GM19023 (cell line): Measurements from ENCODE around the gene OMA1.

Experiments used
- ATAC-seq: cut with Tn5 transposase; IDR thresholded peaks from one replicate; pipeline ENCODE4 v1.9.1; 2021; ENCODE audit warnings: mild to moderate bottlenecking, moderate library complexity; ENCODE audit not compliant: unreplicated experiment

The OMA1 gene

DNA sequence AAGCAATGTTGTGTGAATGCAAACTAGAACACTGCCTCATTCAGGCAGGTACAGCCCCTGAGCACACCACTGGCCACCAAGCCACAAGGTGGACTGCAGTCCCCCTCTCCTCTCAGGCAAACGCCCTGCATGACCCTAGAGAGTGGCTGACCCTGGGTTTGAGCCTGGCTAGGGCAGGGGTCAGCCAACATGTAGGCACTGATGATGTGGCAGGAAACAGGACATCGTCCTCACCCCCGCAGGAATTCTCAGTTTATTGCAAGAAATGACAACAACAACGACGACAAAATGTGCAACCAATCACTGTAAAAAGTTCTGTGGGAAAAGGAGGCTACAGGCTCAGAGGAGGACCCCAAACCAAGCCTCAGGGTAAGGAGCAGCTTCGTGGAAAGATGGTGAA, 81.3 kb downstream of the OMA1 start:
- ATAC-seq: no peak

DNA sequence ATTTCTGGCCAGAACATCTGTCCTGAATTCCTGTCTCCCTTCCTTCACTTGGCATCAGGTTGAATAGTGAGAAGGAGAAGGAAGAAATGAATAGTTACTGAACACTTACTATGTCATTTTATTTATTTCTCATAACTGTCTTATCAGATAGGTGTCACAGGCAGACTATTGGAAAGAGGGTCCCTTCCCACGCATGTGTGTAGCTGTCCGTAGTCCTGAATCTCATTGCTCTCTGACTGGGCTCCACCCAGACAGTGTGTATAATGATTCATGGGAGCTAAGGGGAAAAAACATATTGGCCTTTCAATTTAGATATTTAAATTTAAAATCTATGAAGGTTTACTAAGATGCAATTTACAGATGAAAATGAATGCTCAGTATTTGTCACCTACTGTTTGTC, 86.1 kb downstream of the OMA1 start:
- no peak for ATAC-seq

DNA sequence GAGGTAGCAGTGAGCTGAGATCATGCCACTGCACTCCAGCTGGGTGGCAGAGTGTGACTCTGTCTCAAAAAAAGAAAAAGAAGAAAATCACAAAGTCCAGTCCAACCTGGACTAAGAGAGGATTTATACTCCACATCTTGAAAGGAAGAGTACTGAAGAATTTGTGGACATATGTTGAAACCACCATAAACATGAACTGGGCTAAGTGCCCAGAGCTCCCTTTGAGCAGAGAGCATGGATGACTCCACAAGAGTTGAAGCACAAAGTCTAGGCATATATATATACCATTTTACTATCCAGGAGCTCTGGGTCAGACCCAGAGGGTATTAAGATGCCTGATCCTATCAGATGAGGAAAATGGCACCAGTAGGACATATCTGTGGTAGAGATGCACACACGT, 86.6 kb downstream of the OMA1 start:
- ATAC-seq: no peak

DNA sequence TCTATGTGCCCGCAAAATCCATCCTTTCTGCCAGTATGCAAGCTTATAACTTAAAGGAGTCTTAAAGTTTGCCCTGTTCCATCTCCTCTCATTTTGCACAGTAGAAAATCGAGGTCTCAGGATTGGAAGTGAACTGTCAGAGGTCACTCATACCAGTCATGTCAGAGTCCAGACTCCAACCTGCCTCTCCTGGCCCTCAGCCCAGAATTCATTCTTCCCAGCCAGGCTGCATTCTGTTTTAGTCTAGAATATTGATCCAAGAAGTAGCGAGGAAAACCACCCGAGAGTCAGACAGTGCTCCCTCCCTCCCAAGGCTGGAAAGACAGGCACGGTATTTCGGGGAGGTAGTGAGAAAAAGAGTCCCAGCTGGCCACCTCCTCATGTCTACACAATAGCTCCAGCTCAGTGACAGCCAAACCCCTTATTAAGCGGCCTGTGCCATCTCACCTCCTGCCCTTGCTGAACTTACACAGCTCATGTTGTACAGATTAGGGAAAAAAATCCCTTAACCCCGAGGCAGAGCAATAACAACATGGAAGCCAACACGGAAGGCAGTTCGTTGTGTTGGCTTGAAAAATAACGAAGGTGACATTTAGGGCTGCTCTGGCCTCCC, 89.4 kb downstream of the OMA1 start:
- no peak for ATAC-seq

DNA sequence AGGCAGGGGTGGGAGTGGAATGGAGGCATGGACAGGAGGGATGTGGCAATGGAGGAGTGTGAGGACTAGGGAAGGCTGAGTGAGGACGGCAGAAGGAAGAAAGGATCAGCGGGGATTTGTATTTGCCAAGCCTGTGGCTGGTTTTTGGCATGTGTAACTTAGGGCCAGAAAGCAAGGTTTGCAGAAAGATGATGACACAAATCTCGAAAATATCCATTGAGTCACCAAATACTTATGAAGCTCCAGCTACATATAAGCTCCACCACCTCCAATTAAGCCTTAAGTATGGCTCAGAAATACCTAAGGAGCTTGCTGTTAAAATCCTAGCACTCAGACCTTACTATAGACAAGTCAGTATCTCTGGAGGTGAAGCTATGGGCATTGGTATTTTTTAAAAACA, 90.1 kb downstream of the OMA1 start:
- no peak for ATAC-seq

DNA sequence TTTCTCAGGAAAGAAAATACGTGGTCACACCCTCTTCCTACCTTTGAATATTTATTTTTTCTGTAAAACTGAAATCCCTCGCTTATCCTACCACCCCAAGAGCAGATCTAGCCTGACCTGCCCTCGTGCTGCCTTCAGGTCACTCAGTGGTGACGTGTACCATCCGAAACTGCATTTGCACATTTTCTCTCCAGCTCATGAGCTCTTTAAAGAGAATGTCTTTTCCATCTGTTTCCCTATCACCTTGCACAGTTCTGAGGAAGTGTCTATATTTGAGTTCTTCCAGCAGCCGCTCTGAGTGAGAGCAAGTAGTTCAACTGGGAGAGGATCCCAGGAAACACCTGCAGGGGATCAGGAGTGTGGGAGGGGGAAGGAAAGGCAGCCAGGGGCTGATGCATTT, 91.7 kb downstream of the OMA1 start:
- no peak for ATAC-seq

DNA sequence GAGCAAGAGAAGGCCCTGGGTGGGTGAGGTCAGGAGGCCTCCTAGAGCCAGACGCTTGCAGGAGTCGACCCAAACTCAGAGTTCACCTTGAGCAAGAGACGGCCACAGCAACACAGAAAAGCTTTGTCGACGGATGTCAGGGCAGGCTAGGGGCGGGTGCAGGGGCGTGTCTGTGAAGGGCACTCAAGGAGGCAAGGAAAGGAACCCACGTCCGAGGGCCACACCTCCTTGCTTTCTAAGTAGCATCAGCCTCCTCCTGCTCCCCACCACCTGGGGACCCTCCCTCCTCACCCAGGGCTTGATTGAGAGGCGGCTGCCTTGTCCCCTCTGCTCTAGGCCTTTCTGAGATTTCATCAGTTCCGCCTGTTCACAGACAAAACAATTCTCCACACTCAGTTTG, 92.1 kb downstream of the OMA1 start:
- ATAC-seq: no peak

DNA sequence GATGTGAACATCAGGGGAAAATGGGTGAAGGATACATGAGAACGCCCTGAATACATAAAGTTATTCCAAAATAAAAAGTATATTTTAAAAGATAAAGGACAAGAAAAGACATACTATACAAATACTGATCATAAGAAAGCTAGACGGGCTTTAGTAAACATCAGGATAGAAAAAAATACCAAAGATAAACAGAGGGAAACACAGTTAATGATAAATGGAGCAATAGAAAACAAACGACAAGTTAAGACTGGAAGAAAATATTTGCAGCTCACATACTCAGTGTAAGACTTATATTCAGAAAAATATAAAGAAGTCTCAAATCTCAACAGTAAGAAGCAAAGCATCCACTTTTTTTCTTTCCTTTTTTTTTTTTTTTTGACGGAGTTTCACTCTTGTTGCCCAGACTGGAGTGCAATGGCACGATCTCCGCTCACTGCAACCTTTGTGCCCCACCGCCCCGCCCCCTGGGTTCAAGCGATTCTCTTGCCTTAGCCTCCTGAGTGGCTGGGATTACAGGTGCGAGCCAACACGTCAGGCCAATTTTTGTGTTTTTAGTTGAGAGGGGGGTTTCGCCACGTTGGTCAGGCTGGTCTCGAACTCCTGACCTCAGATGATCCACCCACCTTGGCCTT, 94.8 kb downstream of the OMA1 start:
- ATAC-seq: no peak

DNA sequence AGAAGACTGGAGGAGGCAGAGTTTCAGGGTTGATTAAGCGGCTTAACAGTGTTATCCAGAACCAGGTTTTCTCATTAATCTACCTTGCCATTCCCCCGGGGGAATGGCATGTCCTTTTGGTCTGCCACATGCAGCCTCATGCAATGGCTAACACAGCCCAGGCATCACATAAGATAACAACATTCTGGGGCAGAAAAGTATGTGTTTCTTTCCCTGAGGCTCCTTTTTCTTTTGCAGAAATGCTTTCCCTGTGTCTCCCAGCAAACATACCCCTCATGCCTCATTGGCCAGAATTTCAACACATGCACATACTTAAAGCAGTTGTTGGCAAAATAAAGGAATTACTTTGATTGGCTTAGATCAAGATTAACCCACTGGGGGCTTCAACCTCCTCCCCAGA, 98.6 kb downstream of the OMA1 start:
- no peak for ATAC-seq

DNA sequence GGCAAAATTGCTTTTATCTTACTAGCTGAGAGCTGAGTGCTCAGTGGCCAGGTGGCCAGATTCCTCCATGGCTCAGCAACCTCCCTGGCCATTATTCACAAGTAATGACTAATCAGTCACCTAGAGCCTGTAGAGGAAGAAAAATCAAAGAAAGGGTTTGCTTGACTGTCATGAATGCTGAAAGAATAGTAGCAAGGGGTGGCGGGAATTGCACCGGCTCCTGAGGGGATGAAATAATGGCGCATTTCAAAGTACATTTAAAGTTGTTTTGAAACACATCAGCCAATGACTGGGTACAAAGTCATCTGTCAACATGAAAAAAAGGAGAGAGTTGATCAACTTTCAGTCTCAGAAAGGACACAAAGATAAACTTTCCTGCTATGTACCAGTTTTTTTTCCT, 99.5 kb downstream of the OMA1 start:
- no peak for ATAC-seq

DNA sequence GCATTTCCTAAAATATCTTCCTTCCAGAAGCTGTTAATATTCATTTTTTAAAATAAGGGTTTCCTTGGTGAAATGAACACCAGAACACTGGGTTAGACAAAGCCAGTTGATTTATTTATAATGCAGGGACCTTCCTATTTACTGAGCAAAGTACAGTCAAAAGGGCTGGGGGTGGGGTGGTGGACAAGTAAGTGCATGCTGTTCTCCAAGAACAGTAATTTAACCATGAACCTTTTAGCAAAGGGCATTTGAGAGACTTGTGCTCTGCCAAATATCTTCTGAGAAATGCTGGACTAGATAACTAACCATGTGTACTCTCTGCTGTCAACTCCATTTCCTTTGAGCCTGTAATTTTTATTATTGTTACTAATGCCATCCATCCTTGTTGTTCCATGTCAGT, 100.2 kb downstream of the OMA1 start:
- no peak for ATAC-seq

DNA sequence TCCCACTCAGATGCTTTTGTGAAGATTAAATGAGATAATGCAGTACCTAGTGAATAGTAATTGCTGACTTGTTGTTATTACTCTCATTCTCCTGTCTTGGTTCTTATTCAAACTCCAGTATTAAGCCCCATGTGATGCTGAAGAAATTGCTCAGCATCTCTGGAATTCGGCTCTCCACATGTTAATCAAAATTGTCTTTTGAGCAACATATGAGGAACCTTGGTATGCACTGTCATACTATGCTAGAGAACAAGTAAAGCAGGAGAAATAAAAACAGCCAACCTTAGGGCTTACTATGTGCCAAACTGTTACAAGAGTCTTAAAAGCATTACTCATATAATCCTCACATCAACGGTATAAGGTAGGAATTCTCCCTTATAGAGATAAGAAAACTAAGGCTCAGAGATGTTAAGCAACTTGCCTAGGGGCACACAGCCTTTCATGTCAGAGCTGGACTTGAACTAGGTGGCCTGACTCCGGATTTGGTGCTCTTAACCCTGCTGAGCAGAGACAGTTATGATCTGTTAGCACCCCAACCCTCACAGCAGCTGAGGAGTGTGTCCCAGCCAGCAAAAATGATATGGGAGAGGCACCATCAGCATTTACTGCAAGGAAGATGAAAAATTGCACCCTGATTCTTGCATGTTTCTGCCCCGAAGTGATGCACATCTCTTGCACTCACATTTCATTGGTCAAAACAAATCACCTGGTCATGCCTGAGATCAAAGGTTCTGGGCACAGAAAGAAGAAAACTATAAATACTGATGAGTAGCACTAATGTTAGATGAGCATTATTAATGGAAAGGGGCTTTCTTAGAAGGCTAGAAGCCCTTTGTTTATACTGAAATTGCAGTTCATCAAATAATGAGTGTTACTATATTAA, 102.3 kb downstream of the OMA1 start:
- no peak for ATAC-seq

DNA sequence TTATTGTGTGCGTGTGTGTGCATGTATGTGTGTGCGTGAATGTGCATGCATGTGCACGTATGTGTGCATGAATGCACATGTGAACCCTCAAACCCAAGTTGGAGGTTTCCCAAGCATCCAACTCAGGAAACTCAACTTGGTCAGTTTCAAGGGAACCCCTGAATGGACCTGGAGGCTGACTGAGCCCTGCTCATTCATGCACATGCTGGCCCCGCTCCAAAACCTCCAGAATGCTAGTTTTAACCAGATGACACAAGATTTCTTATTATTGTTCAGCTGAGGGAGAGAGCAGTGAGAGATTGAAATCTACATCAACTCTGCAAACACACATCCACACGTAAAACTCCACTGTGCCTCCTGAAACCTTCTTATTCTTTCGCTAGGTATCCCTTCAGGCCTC, 104.4 kb downstream of the OMA1 start:
- ATAC-seq: no peak

DNA sequence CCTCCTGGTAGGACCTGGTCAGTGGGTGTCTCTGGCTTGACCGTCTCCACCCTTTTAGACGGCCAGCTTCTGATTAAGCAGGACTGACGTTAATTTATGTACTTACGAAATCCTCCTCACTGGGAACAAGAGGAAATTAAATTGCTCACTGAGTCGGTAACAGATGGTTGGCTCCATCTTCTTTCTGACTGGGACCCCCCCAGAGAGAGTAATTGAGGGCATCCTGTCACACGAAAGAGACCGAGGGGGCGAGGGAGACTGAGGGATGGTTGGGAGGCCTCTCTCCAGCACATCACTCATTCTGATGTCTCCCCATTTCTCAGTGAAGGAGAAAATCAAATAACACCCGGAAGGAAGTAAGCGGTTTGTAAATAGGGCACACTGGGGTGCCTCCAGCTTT, 104.8 kb downstream of the OMA1 start:
- ATAC-seq: no peak

DNA sequence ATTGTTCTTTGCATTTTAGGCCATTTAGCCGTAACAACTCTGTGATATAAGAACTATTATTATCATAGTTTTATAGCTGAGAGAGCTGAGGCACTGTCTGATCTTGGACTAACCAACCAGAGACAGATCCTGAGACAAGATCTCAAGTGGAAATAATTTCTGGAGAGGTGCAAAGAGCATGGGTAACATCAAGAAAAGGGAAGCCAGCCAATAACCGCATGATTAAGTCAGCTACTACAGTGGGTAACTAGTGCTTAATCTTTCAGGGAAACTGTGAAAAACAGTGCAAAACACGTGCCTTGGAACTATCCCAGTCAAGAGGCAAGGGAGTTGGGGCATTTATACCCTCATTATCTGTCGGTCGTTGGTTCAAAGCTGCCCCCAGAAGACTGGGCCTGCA, 105.8 kb downstream of the OMA1 start:
- ATAC-seq: no peak

DNA sequence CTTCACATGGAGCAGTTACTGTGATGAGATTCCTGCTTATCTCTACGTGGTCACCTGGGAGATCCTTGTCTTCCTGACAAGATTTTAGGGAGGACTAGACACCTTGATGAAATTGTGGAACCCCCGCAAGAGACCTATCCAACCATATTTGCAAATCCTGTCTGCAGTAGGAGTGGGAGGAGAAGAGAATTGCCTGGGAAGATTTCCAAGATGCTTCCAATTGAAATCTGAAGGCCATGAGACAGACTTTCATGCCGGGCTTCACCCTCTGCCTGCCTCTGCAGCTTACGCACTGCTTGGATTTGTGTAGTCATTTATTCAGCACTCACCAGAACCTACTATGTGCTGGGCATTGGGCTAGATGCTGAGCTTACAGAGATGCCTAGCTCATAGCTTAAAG, 106.6 kb downstream of the OMA1 start:
- no peak for ATAC-seq

DNA sequence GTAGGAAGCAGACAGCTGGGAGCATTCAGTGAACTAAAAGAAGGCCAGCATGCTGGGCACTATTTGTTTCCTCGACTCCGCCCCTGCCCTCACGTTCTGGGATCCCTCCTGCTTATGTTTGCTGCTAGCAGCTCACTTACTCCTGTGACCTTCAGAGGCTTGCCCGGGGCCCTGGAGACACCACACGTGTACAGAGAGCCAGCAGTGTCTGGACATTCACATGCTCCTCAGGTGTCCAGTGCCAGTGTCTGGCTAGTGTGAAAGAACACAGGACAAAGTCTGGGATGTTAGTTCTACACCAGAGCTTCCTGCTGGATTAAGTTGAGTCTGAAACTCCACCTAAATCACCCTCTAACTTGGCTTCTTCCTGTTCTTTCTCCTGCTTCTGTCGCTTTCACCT, 108.1 kb downstream of the OMA1 start:
- ATAC-seq: no peak

DNA sequence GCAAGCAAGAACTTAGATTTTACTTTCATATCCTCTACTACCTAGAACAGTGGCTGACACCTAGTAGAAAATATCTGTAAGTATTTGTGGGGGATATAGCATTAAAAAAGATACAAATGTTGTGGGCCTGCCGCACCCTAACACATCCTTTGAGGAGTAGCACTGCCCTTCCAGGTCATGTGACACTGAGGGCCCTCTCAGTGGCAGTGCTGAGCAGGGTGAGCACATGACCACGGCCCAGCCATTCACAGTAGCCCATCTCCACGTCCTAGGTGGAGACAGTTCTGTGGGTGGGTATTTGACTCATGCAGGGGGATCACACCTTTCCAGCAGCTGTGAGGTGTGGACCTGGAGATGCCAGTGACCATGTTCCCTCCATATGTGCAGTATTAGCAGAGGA, 108.9 kb downstream of the OMA1 start:
- no peak for ATAC-seq

DNA sequence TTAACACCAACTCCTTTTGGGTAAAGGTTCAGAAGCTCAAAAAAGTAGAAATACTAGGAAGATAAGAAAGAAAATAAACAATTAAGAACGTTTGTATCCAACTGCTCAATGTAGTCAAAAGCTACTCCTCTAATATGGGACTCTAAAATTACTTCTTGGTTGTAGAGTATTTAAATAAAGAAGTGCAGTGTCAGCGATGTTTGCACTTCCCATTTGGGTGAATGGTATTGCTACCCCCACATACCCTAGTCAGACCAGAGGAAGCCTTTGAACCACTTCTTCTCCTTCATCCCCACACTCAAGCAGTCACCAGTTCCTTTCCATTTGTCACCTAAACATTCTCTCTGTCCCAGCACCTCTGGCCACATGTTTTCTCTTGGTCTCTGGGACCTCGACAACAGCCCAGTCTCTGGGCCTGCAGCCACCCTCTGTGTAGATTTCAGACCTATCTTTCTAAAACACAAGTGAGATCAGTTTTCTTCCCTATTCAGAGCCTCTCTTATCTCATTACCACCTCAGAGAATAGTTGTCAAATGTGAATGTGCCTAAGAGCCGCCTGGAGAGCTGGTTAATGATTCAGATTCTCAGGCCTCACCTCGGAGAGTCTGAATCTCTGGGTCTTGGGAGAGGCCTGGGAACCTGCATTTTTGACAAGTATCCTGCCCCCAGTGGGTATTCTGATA, 109.8 kb downstream of the OMA1 start:
- ATAC-seq: no peak

DNA sequence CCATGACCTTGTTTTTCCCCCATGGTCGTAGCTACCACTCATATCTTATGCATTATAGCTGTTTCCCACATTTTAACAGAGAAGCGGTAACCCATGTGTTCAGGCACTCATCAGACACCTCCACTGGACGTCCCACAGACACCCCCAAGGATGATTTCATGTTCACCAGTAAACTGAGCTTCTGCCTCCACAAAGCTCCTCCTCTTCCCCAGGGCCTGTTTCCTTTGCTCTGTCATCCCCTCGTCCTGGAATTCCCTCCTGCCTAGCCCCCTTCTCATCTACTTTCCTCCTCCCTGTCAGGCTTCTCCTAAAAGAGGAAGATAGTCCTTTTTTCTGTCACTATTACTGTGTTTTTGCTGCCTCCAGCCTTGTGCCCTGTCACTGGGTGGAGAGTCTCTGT, 111.2 kb downstream of the OMA1 start:
- no peak for ATAC-seq

DNA sequence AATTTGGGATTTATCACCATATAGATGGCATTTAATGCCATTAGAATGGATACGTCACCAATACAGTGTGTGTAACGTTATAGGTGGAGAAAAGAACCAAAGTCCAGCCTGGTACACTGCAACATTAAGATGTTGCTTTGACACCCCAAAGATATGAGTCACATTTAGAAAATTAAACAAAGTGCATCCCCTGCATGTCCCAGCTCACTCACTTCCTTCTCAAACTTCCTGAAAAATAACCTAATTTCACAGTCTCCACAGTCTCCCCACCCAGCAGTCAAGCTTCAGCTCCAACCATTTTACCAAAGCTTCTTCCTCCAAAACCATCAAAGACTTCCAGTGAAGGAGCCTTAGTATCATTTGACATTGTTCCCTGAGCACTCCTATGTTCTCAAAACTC, 111.9 kb downstream of the OMA1 start:
- ATAC-seq: no peak

DNA sequence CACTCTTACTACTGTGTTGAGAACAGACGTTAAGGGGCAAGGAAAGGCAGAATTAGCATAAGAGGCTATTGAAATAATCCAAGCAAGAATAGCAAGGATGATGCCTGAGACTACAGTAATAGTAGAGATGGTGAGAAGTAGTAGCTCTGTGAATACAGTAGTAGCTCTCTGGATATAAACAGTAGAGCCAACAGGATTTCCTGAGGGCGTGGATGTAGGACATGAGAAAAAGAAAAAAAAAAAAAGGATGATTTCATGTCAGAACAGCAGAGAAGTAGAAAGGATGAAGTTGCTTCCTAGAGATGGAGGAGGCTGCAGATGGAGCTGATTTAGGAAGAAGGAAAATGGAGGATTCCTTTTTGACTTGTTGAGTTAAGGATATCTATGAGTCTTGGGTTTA, 112.3 kb downstream of the OMA1 start:
- no peak for ATAC-seq
